C1 segment of cervical spinal cord (tissue), 14 donors: ENCODE data around the gene CDCA3.
"Not testable (repeated sequence)": the region's sequence is repeated elsewhere in the genome, so short reads cannot be mapped to it uniquely, and the experiment has no call there.

Source experiments
- DNase-seq, 14 donors: peaks; one replicate each; lab custom pipeline; 2025; lab: John Stamatoyannopoulos, UW

The CDCA3 gene

DNA sequence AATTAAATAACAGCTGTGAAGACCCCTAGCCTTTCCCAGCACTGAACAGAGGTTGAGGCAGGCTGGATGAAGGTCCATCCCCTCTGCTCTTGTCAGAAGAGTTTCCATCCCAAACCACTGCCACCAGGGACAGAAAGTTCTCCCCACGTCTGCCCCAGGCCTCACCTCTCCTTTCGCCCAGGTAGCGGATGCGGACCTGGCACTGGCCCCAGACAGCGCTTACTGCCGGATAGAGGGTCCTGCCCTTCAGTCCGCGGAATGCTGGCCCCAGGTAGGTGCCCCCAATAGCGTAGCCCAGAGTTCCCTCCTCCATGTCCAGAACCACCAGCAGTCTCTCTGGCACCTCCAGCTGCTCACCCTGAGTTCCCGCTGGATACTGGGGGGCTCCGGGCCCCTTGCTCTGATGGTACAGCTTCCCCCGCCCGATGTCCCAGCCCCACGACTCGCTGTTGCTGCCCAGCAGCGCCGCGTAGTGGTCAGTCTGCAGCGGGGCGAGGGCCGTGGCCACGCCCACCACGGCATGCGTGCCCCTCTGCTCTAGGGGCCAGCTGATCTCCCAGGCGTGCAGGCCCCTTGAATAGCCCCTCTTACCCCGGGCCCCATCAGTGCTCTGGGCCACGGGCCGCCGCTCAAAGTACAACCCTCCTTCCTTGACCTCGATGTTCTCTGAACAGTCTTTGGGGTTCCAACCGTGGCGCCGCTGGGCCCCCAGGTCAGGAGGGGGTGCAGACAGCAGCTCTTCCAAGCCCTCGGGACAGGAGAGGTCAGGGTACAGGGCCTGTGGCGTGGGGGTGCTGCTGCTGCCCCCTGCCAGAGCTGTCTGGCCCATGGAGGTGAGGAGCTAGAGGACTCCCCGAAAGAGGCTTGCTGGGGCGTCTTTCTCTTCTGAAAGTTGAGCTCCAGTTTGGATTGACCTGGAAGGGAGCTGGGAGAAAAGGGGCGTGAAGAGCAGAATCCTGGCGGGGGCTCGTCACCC lies 21.3 kb upstream of the CDCA3 start:
- peak in 13 of 14 donors; percentile 16 to 80 (median 63) for DNase-seq

DNA sequence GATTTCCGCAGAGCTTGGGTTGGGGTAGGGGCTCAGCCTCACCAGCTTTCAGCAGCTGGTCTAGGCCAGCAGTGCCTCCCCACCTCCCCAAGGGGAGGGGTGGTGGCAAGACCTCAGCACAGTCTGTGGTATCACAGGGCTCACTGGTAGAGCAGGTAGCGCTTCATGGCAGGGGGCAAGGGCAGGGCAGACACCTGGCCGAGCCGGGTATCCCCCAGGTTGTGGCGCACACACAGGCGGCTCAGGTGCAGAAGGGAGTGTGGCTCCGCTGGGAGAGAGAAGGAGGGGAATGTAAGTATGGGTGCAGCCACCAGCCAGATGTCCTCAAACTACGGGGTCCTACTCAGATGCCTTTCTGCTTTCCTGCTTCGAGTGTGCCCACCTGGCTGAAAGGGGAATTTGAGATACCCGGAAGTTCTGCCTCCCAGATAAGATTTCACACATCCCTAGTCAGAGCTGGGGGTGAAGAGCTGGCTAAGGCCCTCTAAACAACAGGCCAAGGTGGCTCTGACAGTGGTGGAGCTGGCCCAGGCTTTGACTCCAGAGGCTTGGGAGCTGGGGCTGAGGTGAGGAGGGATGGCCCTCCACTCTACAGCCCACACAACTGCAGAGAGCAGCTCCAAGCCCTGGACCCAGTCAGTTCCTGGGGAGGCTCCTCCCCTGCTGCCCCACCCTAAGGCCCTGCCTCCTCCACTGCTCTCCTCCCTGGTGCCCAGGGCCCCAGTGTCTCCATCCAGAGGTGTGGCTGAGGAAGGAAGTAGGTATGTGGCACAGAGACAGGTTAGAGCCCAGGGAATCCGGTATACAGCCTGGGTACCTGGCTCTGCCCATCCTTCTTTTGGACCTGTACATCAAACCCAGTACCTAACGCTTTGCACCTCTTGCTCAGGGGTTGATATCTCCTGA lies 20.2 kb upstream of the CDCA3 start:
- no peak for DNase-seq

DNA sequence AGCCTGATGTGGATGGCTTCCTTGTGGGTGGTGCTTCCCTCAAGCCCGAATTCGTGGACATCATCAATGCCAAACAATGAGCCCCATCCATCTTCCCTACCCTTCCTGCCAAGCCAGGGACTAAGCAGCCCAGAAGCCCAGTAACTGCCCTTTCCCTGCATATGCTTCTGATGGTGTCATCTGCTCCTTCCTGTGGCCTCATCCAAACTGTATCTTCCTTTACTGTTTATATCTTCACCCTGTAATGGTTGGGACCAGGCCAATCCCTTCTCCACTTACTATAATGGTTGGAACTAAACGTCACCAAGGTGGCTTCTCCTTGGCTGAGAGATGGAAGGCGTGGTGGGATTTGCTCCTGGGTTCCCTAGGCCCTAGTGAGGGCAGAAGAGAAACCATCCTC lies 19.2 kb upstream of the CDCA3 start:
- DNase-seq = not testable (repeated sequence)

DNA sequence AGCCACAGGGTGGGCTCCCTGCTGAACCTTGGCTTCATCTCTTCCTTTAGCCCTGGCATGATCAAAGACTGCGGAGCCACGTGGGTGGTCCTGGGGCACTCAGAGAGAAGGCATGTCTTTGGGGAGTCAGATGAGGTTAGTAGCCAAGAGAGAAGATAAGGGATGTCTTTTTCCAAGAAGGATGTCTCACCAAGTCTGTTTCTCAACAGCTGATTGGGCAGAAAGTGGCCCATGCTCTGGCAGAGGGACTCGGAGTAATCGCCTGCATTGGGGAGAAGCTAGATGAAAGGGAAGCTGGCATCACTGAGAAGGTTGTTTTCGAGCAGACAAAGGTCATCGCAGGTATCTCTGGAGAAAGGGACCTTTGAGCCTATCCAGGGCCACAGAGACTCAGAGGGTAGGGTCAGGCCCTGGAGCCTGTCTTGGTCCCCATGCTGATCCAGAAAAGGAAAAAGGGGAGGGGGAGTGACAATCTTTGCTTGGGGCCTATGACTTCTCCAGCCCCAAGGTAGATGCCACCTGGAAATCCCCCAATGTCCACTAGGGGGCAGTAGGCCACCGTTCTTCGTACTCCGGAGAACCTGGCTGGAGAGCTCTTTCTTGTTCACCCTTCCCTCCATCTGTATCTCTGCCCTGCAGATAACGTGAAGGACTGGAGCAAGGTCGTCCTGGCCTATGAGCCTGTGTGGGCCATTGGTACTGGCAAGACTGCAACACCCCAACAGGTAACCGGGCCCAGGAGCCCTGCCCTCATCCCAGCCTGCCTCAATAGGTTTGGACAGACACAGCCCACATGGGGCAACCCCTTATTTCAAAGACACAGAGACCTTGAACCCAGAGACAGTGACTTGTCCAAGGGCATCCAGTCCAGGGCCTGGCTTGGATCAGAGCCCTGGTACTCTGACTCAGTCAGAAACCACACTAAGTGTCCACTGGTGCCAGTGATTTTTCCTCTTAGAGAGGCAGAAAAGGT lies 18.2 kb upstream of the CDCA3 start:
- DNase-seq = peak in 12 of 14 donors; percentile 17 to 79 (median 58)

DNA sequence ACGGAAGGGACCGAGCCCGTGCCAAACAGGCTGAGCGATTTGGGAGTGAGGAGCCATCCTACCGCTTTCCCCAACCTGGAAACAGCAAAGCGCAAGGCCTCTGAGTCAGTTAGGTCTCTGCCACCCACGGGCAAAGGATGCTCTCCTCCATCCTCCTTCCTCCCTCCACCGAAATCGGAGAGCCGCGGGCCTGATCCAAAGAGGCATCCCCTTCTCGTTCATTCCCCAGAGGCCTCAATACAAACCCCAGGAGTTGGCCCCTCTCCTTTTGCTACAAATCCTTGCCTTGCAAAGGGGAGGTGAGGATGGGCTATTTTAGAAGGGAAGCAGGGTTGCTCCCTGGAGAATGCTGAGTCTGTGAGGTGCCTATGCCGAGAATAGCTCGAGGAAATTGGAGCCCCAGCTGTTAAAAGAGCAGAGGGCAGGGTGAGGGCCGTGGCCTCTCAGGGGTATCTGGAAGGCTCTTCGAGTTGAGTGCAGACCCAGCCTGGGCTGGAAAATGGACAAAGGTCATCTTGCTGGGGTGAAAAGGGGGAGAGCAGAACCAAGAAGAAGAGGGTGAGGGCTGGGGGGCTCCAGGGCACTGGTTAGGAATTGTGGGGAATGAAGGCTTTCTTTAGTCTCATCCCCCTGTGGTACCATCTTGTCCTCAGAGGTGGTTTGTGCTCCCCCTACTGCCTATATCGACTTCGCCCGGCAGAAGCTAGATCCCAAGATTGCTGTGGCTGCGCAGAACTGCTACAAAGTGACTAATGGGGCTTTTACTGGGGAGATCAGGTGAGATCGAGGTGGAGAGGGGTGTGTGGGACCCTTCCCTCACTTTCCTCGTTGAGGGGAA lies 17.3 kb upstream of the CDCA3 start:
- DNase-seq = peak in 2 of 14 donors; percentile 12 to 28

GRCh38 chr12:6867413-6868210 lies 16.5 kb upstream of the CDCA3 start, which contains the start of gene TPI1:
Gene TPI1 (plus strand): TSS chr12:6867531. CDS start chr12:6867567, 36 bp downstream.
- DNase-seq = peak in 11 of 14 donors; percentile 66 to 86 (median 77)

DNA sequence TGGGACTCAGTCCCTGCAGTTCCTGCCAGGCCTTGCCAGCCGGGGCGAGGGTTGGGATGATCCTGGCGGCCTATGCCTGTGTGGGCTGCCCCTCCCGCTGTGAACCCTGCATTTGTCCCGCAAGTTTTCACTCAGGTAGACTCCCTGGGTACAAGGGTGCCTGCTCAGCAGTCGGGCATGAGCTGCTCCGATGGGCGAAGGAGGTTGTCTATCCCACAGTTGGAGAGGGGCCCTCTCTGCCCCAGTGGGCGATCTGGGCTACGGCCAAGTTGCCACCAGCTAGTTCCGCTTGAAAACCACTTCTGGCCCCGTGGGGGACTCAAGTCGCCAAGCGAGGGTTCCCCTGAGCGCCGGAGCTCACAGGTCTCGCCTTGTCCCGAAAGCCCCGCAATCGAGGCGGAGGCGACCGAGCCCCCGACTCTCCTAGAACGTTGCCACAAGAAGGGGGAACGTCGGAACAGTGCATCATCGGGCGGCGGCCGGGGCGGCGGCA lies 15.9 kb upstream of the CDCA3 start:
- DNase-seq = peak in 10 of 14 donors; percentile 25 to 80 (median 64)

DNA sequence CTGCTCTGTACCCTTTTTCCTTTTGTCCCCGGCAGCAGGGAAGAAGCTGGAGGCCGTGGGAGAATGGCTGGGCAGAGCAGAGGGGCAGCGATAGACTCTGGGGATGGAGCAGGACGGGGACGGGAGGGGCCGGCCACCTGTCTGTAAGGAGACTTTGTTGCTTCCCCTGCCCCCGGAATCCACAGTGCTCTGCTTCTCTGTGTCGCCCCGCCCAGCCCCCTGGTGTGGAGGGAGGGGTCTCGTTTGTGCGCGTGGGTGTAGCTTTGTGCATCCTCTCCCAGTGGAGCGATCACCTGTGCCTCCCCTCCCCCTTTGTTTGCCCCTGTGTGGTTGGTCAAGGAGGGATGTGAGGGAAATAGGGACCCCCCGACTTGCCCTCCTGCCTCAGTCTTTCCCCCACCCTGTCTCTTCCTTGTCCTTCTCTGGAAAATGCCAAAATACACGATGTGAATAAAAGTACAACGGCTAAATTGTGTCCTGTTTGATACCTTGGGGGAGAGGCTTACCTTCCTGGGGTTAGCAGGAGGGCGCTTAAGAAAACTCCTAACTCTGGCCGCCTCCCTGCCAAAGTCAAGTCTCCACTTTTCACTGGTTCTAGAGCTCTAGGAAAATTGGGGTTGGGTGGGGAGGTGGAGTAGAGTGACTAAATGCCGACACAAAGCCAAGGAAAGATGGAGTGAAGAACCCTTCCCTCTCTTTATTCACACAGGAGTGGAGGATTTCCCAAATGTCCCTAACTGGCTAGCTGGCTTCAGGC lies 15.3 kb upstream of the CDCA3 start:
- DNase-seq = no peak

DNA sequence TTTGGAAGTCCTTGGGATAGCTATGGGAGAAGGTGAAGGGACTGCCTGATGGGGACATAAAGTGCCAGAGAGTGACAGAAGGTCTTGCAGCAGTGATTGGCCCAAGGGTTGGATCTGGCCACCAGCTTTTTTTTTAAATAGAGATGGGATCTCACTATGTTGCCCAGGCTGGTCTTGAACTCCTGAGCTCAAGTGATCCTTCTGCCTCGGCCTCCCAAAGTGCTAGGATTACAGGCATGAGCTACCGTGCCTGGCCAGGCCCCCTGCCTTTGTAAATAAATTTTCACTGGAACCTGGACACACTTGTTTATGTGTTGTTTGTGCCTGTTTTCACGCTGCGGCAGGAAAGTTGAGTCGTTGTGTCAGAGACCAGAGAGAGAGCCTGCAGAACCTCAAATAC lies 14.2 kb upstream of the CDCA3 start:
- not testable (repeated sequence) for DNase-seq

- no peak for DNase-seq
Observed at GRCh38 chr12:6863586-6864321, 12.7 kb upstream of the CDCA3 start.

DNA sequence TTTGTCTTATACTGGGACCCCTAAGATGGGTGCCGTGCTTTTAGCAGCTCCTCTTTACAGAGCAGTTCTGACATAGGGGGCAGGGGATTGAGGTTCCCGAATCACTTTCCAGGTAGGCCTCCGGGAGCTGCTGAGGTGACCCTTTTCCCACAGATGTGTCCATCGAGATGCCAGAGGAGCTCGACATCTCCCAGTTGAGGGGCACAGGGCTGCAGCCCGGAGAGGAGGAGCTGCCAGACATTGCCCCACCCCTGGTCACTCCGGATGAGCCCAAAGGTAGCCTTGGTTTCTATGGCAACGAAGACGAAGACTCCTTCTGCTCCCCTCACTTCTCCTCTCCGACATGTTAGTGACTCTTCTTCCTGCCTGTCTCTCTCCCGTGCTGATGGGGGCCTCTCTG lies 11.9 kb upstream of the CDCA3 start:
- DNase-seq = no peak

DNA sequence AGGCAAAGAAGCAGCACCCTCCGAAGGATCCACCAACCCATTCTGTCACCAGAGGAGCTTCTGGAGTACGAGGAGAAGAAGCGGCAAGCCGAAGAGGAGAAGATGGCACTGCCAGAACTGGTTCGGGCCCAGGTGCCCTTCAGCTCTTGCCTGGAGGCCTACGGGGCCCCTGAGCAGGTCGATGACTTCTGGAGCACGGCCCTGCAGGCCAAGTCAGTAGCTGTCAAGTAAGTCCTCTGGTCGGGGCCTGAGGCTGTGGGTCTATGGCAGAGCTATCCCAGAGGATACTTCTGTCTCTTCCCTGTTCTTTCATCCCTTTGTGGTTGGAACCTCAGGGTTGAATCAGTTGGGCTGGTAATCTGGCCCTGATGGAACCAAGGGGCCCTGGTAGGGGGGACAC lies 10.3 kb upstream of the CDCA3 start:
- DNase-seq = no peak

DNA sequence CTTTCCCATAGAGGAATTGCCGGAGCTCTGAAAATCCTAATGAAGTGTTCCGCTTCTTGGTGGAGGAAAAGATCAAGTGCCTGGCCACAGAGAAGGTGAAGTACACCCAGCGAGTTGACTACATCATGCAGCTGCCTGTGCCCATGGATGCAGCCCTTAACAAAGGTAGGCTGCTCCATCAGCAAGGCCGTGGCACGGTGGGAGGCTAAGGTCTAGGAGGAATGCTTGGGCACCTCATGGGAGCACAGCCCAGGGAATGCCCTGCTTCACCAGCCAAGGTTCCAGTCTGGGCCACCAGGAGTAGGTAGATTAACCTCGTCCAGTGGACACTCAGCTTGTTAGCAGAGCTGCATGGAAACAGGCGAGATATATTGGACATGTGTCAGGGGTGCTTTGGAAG lies 9.9 kb upstream of the CDCA3 start:
- DNase-seq = no peak

DNA sequence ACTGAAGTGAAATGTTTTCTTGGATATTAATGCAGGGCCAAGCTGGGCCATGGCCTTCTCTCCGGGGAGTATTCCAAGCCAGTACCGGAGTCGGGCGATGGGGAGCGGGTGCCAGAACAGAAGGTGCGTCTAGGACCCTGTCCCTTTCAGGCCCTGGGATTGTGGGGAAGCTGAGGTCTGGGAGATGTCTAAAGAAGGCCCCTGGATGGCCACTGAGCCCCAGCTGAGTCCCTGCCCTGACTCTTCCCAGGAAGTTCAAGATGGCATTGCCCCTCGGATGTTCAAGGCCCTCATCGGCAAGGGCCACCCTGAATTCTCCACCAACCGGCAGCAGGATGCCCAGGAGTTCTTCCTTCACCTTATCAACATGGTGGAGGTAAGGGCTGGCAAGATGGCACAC lies 9.0 kb upstream of the CDCA3 start:
- DNase-seq = no peak

DNA sequence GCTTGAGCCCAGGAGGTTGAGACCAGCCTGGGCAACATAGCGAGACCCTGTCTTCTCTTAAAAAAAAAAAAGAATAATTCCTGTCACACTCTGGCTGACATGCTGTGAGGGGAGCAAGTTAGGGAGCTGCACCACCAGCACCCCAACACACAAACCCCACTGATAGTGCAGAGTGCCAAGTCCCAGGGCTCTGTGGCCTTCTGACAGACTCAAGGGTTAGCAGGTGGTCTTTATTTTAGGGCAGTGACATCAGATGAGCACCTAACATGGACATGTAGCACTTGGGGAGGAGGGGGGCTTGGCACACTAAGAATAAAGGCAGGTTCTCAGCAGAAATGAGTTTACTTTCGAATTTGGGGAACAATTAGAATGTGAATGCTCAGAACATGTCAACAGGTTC lies 7.7 kb upstream of the CDCA3 start:
- DNase-seq = no peak

DNA sequence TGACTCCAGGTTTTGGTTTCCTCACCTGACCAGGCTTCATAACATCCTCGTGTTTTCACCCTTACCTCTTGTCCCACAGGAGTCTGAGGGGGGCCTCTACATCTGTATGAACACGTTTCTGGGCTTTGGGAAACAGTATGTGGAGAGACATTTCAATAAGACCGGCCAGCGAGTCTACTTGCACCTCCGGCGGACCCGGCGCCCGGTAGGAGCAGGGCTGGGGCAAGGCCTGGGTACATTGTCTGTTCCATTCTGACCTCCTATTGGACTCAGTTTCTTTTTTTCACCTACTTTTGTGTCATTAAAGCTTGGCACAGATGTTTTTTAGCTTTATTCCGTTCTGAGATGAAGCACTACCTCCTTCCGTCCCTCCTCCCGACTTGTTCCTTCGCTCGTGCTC lies 4.2 kb upstream of the CDCA3 start:
- DNase-seq = no peak

DNA sequence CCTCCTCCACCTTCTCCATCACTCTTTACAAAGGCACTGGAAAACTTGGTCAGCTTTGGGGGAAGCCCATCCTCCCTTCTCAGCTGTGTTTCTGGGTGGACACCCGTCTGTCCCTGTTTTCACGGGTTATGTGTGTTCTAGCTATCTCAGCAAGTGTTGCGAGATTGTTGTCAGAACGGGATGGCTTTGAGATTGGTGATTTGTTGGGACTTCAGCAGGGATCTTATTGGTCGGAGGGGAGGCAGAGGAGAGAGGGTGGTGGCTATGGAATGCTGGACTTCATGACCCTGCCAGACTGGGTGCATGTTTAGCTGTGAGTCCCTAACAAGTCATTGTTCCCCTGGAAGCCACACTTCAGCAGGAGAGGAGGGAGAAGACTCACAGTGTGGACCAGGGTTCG lies 3.0 kb upstream of the CDCA3 start:
- no peak for DNase-seq

- no peak for DNase-seq
Observed at GRCh38 chr12:6853626-6854025, 2.5 kb upstream of the CDCA3 start.
